ENCODE measurements around the gene PFKM. TPM values are rescaled to one million over a fixed set of nuclear protein-coding genes. Genes with fewer than 3 reads are reported as not detected.

Gene PFKM
- total RNA-seq, 1 experiment from 2014 or later = 92.4 TPM

DNA sequence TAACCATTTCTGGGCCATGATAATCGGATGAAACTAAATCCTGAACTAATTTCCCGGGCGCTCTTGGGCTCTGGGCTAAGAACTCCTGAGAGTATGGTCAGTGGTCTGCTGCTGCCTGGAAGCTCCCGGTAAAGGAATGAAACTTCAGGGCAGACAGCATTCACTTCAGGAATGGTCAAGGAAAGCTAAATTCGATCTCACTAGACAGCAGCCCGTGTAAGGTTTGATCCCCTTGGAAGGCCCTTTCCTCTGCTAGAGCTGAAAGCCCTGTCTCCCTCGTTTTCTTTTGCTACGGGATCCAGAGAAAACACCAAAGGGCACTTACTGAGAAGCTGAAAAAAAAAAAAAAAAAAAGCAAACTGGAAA is 37.5 kb downstream of the PFKM start:
- Histone ChIP-seq H2BK20ac (ENCODE audit: low read depth, low read length, poor library complexity, severe bottlenecking) (no peak overlapping the region), H2AFZ (ENCODE audit: low read length) (no peak overlapping the region), H3K23ac (ENCODE audit: insufficient read length, low read depth, low read length) (no peak overlapping the region), H3K18ac (ENCODE audit: insufficient read length, low read depth, low read length) (no peak overlapping the region), H3K4me2 (ENCODE audit: insufficient read depth, insufficient read length, low read length) (peak overlapping the region; percentile 84), H3K56ac (ENCODE audit: insufficient read length, low read depth, low read length) (no peak overlapping the region), H3K9ac (ENCODE audit: extremely low read depth, insufficient read length, low read length) (peak overlapping the region; percentile 54), H2BK12ac (ENCODE audit: insufficient read length, low read depth, low read length) (no peak overlapping the region), H4K91ac (ENCODE audit: insufficient read length, low read depth, low read length) (no peak overlapping the region), H3K79me2 (ENCODE audit: insufficient read depth, low read length) (no peaks in the 10 kb centered on the region), H3T11ph (ENCODE audit: low read length) (no peak overlapping the region), H3K27ac (ENCODE audit: insufficient read length, low read depth, low read length) (no peak overlapping the region), H2BK120ac (ENCODE audit: low read depth, low read length, poor library complexity, severe bottlenecking) (no peak overlapping the region), H2BK15ac (ENCODE audit: low read depth, low read length) (no peak overlapping the region), H3K23me2 (ENCODE audit: insufficient read length, low read depth, low read length, poor library complexity, severe bottlenecking) (no peaks in the 10 kb centered on the region), H3K9me3 (ENCODE audit: control insufficient read depth, low read depth, low read length) (no peaks in the 10 kb centered on the region), H3K27me3 (ENCODE audit: insufficient read depth, low read length) (no peaks in the 10 kb centered on the region), H2AK5ac (ENCODE audit: insufficient read length, low read length) (no peak overlapping the region), H3K4ac (ENCODE audit: low read depth, low read length) (no peak overlapping the region), H3K4me1 (ENCODE audit: insufficient read depth, low read length) (no peaks in the 10 kb centered on the region; the same call in 1 of the 2 replicates), H4K8ac (replicated peaks; ENCODE audit: insufficient read length, low read depth, low read length) (no peak overlapping the region), H3K79me1 (ENCODE audit: insufficient read depth, low read depth, low read length, poor library complexity, severe bottlenecking) (no peaks in the 10 kb centered on the region), H2BK5ac (ENCODE audit: insufficient read length, low read length) (no peak overlapping the region), H3K14ac (ENCODE audit: insufficient read depth, low read length) (no peak overlapping the region), H4K20me1 (ENCODE audit: control insufficient read depth, insufficient read depth, insufficient read length) (no peaks in the 10 kb centered on the region), H4K5ac (ENCODE audit: insufficient read length, low read depth, low read length) (no peak overlapping the region)
- Mint-ChIP-seq H3K4me1 (peaks cover 10 to 15% of the 10 kb centered on the region in 2 experiments), H3K36me3 (ENCODE audit: insufficient read depth in 1 of 3, low read depth in 3 of 3) (no peaks in the 10 kb centered on the region), H3K4me3 (peak overlapping the region; percentile 93 to 94), H3K27me3 (ENCODE audit: low read depth) (peaks cover 7% of the 10 kb centered on the region), H3K27ac (peak overlapping the region; percentile 44 to 77 (median 53); a peak in 5 of 7 replicates), H3K9me3 (no peaks in the 10 kb centered on the region)
- no CpG with 5 or more reads among the region's 8 CpGs for WGBS (ENCODE audit: extremely low coverage, insufficient read length, low lambda C conversion rate)
- DNase-seq = no peak
- no peak for TF ChIP-seq CTCF (conservative IDR thresholded peaks at IDR 0.05)
